Coronary artery (tissue), 2 donors: ENCODE results near the gene MS4A18.

ENCODE experiments used
- DNase-seq: peaks from one replicate; pipeline ENCODE4 v3.0.0-alpha.2; 2017; ENCODE audit warnings: low spot score
- H3K27ac ChIP-seq, 2 donors: fragments of 200-600 bp; sonication (generic); one replicate each; pipeline ENCODE4 v1.5.1; 2016 to 2019
- H3K4me3 ChIP-seq: fragments of 200-600 bp; sonication (generic); 2 replicates; pipeline ENCODE4 v1.5.1; 2016; ENCODE audit warnings: mild to moderate bottlenecking, moderate library complexity
- TF ChIP-seq, protein P1 (sequence below): fragments of 200-600 bp; sonication (generic); IDR thresholded peaks from one replicate; pipeline ENCODE4 v1.5.1; 2019; ENCODE audit warnings: antibody characterized with exemption

The MS4A18 gene

GRCh38 chr11:60739114-60739513 lies 14.6 kb downstream of the MS4A18 start:
- Histone ChIP-seq H3K27ac (no peak overlapping the region), H3K4me3 (no peak overlapping the region)
- DNase-seq = no peak
- TF ChIP-seq, protein P1, sequence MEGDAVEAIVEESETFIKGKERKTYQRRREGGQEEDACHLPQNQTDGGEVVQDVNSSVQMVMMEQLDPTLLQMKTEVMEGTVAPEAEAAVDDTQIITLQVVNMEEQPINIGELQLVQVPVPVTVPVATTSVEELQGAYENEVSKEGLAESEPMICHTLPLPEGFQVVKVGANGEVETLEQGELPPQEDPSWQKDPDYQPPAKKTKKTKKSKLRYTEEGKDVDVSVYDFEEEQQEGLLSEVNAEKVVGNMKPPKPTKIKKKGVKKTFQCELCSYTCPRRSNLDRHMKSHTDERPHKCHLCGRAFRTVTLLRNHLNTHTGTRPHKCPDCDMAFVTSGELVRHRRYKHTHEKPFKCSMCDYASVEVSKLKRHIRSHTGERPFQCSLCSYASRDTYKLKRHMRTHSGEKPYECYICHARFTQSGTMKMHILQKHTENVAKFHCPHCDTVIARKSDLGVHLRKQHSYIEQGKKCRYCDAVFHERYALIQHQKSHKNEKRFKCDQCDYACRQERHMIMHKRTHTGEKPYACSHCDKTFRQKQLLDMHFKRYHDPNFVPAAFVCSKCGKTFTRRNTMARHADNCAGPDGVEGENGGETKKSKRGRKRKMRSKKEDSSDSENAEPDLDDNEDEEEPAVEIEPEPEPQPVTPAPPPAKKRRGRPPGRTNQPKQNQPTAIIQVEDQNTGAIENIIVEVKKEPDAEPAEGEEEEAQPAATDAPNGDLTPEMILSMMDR = no peak

DNA sequence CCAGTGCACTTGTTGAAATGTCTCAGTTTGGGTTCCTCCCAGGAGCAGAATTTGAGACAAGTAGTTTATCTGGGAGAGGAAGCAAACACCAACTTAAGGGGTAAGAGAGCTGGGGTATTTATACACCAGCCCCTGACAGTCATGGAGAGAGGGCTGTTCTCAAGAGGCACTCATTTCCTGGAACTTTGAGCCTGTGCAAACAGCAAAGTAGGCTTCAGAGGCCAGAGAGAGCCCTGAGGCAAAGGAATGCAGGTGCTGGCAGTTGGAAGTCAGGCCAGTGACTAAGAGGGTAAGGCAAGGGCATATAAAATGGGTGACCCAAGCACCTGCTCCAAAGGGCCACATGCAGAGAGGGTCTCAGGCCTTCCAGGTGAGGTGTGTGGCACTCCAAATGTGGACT lies 16.1 kb downstream of the MS4A18 start:
- TF ChIP-seq, protein P1 = no peak
- no peak for DNase-seq
- Histone ChIP-seq H3K4me3 (no peak overlapping the region), H3K27ac (no peak overlapping the region)

DNA sequence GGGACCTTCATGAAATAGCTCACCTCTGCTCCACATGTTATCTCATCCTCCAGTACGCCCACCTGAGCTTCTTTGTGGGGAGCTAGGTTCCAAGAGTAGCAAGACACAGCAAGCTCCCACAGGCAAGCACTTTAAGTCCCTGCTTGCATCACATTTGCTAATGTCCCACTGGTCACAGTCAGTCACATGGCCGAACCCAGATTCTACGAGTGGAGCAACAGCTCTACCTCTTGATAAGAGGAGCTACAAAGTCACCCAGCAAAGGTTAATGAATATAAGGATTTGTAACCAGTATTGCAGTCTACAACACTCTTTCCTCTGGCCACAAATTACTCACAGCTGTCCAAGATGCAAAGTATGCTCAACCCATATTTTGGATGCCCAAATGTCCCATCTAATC lies 16.9 kb downstream of the MS4A18 start:
- TF ChIP-seq, protein P1 = no peak
- Histone ChIP-seq H3K4me3 (no peak overlapping the region), H3K27ac (no peak overlapping the region)
- DNase-seq = no peak

DNA sequence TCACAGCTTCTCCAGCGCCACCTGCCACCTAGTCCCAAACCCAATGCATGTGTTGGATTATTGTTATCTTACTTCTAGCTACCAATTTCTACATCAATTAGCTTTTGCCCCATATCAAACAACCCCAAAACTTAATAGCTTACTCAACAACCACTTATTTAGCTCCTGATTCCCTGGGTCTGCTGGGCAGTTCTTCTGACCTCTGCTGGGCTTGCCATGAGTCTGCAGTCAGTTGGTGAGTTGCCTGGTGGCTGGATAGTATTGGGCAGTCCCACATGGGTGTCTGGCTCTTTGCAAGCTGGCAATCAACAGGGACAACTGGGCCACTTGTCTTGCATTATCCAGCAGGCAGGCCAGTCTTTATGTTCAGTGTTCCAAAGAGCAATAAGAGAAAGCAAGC lies 18.5 kb downstream of the MS4A18 start:
- Histone ChIP-seq H3K27ac (no peak overlapping the region), H3K4me3 (no peak overlapping the region)
- TF ChIP-seq, protein P1 = no peak
- DNase-seq = no peak

DNA sequence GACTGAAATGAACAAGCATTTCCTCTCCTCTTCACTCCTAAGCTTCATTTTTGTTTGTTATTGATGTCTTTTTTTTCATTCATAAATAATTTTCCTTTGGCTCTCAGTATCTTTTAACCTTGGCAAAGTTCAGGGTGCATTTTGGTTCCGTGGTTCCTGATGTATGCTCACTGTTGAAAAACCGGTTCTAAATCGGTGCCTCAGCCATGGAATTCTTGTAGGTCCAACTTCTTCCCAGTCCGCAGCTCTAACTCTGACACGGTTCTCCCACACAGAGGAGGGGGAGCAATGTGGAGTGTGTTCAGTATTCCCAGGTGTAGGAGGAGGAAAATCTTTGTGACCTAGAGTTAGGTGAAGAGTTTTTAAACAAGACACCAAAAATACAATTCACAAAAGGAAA lies 19.6 kb downstream of the MS4A18 start:
- no peak for DNase-seq
- Histone ChIP-seq H3K27ac (no peak overlapping the region), H3K4me3 (no peak overlapping the region)
- TF ChIP-seq, protein P1 = no peak

DNA sequence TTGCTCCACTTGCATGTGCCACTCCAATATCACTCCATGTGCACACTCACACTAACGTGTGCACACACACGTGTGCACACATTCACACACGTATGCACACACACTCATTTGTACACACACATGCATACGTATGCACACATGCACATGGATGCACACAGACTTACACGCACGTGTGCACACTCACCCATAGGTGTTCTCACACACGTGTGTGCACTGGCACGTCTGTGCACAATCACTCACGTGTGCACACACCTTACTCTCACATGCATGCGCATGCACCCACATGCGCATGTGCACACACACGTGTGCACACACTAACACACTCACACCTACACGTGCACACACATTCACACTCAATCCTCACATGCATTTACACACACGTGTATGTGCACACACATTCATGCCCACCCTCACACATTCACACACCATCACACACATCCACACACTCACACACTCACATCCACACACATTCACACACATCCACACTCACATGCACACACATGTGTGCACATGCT lies 22.9 kb downstream of the MS4A18 start:
- TF ChIP-seq, protein P1 = no peak
- Histone ChIP-seq H3K4me3 (no peak overlapping the region), H3K27ac (no peak overlapping the region)
- DNase-seq = no peak

DNA sequence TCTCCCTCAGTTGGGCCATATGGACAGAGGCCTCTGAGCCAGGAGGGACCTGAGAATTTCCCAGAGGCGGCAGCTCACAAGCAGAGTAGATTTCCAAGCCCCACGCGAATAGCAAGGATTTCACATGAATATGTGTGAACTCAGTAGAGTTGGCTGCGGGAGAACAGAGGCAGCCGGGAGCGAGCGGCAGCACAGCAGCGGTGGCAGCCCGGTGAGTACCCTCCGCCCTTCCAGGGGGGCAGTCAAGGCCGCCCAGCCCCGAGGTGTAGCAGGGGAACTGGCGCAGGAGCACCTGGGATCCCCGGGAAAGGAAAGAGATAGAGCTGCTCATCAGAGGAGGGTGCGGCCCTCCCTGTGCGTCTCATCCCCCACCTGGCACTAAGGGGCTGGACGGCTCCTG lies 23.7 kb downstream of the MS4A18 start:
- H3K27ac ChIP-seq = no peak overlapping the region
- no peak for DNase-seq
- TF ChIP-seq, protein P1 = no peak
- no peak overlapping the region for H3K4me3 ChIP-seq
